Measurements from ENCODE around the gene ME3.

DNA sequence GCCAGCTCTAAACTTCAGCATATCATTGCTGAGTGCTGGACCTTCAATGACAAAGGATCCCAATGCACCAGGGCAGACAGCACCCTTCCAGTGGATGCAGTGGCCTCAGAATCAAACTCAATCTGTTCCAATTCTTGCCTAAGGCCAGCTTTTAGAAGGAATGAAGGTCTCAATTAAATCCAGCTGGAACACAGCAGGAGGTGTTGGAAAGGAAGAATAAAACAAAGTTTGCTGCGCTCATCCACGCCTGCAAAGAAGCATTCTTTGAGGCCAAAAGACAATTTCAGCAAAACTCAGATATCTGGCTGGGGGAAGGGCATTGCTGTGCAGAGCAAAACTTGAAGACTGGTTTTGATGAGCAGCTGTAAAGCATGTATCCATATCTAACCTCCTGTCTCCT is 177.1 kb downstream of the ME3 start:
- no peak for TF ChIP-seq EZH2phosphoT487 (IDR thresholded peaks at IDR 0.05; ENCODE audit: insufficient read depth, low read depth)
- no peak for TF ChIP-seq EZH2 (IDR thresholded peaks at IDR 0.05; ENCODE audit: insufficient read depth, poor library complexity, severe bottlenecking)

All from GM23248 (cell line).